ENCODE data around the gene PKHD1. TPM values are rescaled to one million over a fixed set of nuclear protein-coding genes. Genes with fewer than 3 reads are reported as not detected.

Gene PKHD1
- total RNA-seq, 2 donors from 2014 or later: 33.3 to 53.4 TPM

GRCh38 chr6:51753635-51754034 is 333.8 kb downstream of the PKHD1 start:
- 32 to 44% methylated on average over 6 of the region's 6 CpGs for WGBS, 2 donors
- no peaks in the 10 kb centered on the region for H3K4me1 ChIP-seq
- intact Hi-C loops (cut with DNase I): no loop called here
- no peaks in the 10 kb centered on the region for H3K9me3 ChIP-seq
- ATAC-seq (no peak), DNase-seq (peak; percentile 13 to 32 (median 26))
- H3K27ac ChIP-seq: no peak overlapping the region
- no peaks in the 10 kb centered on the region for H3K36me3 ChIP-seq (replicated peaks in 1 of 2; ENCODE audit: insufficient read depth in 1 of 2, low read depth in 2 of 2)
- TF ChIP-seq CTCF (IDR thresholded peaks at IDR 0.05) (peak in 3 of 7 experiments; percentile 16 to 32 (median 31)), POLR2A (IDR thresholded peaks at IDR 0.05) (no peak)
- H3K4me3 ChIP-seq: no peak overlapping the region
- no peaks in the 10 kb centered on the region for H3K27me3 ChIP-seq

GRCh38 chr6:51743999-51744398 is 343.4 kb downstream of the PKHD1 start:
- Histone ChIP-seq H3K27me3 (no peaks in the 10 kb centered on the region), H3K4me1 (no peaks in the 10 kb centered on the region), H3K4me3 (no peak overlapping the region), H3K9me3 (no peaks in the 10 kb centered on the region), H3K27ac (no peak overlapping the region), H3K36me3 (replicated peaks in 1 of 2; ENCODE audit: insufficient read depth in 1 of 2, low read depth in 2 of 2) (no peaks in the 10 kb centered on the region)
- ATAC-seq (peak; percentile 56), DNase-seq (no peak)
- TF ChIP-seq POLR2A (IDR thresholded peaks at IDR 0.05) (no peak), CTCF (IDR thresholded peaks at IDR 0.05) (no peak)
- WGBS, 2 donors: 70 to 80% methylated on average over 2 of the region's 2 CpGs
- intact Hi-C loops (cut with DNase I): no loop called here

GRCh38 chr6:51740658-51741057 is 346.8 kb downstream of the PKHD1 start:
- Histone ChIP-seq H3K4me3 (no peak overlapping the region), H3K27me3 (no peaks in the 10 kb centered on the region), H3K27ac (no peak overlapping the region), H3K4me1 (no peaks in the 10 kb centered on the region), H3K9me3 (no peaks in the 10 kb centered on the region), H3K36me3 (replicated peaks in 1 of 2; ENCODE audit: insufficient read depth in 1 of 2, low read depth in 2 of 2) (no peaks in the 10 kb centered on the region)
- 49 to 56% methylated on average over 2 of the region's 2 CpGs for WGBS, 2 donors
- ATAC-seq: no peak
- intact Hi-C loops (cut with DNase I): no loop called here
- no peak for DNase-seq
- no peak for TF ChIP-seq CTCF (IDR thresholded peaks at IDR 0.05)
- TF ChIP-seq POLR2A (IDR thresholded peaks at IDR 0.05): no peak

- intact Hi-C loops (cut with DNase I): no loop called here
- DNase-seq: no peak
Observed at GRCh38 chr6:51738614-51739013, 348.8 kb downstream of the PKHD1 start.

More at GRCh38 chr6:51738614-51739013, 348.8 kb downstream of the PKHD1 start:
- Histone ChIP-seq H3K9me3 (no peaks in the 10 kb centered on the region), H3K4me1 (no peaks in the 10 kb centered on the region), H3K4me3 (no peak overlapping the region), H3K36me3 (replicated peaks in 1 of 2; ENCODE audit: insufficient read depth in 1 of 2, low read depth in 2 of 2) (no peaks in the 10 kb centered on the region), H3K27ac (no peak overlapping the region), H3K27me3 (no peaks in the 10 kb centered on the region)
- 52 to 69% methylated on average over 1 of the region's 1 CpG for WGBS, 2 donors
- TF ChIP-seq POLR2A (IDR thresholded peaks at IDR 0.05) (no peak), CTCF (IDR thresholded peaks at IDR 0.05) (no peak)
- no peak for ATAC-seq

All from body of pancreas (tissue), 4 donors.